ENCODE measurements around the gene FOXK1.

FOXK1 gene

GRCh38 chr7:4766666-4767519 lies 84.8 kb downstream of the FOXK1 start:
- no peak for DNase-seq

GRCh38 chr7:4768597-4769569 lies 86.8 kb downstream of the FOXK1 start:
- DNase-seq: no peak

DNA sequence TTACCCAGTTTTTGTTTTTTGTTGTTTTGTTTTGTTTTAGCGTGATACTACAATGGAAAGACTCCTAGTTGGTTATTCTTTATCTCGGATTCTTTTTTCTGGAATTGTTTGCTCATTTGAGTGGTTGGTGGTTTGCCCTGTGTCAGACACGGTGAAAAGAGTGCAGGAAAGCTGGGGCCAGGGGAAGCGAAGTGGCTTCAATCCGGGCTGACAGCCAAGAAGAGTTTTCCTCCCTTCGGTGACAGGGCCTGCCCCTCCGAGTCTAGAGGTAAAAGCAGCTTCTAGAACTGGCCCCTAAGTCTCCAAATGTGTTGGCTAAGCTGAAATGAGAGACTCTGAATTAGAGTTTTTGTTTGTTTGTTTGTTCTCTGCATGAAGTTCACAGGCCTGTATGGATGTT lies 87.7 kb downstream of the FOXK1 start:
- peak; percentile 6 for DNase-seq

- no peak for DNase-seq
These were observed 88.8 kb downstream of the FOXK1 start for GRCh38 chr7:4770886-4771285.

- DNase-seq: no peak
These were observed 89.6 kb downstream of the FOXK1 start for GRCh38 chr7:4771737-4772136.

DNA sequence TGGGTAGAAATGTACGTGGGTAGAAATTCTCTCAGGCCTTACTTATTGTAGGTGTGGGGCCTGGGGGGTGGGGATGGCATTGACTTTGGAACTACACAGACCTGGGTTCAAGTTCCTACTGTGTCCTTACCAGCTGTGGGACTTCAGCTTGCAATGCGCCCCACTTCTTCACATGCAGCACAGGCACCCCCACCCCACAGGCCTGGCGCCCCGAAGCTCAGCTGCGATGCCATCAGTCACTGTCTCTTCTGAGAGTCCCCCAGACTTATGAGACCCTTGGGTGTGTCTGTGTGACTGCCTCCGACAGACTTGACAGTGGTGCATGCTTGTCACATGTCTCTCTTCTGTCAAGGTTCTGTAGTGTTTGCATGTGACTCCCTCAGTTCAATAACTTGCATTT lies 90.2 kb downstream of the FOXK1 start:
- DNase-seq: no peak

DNA sequence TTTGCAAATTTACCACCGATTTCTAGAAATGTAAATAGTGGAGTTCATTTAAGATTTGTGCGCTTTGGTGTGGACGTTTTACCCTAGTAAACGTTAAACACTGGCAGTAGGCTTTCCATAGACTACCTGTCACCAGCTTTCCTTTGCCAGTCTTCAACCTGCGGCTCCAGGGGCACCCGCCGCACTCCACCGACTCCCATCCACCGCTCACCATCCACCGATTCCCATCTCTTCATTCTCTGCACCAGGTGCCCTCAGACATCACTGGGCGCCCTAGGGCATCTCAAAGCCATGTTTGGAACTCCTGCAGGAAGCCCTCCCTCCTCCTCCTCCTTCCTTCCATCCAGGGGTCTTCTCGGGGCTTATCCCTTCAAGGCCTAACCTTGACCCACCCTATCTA lies 91.9 kb downstream of the FOXK1 start:
- no peak for DNase-seq

GRCh38 chr7:4774658-4775249 lies 92.7 kb downstream of the FOXK1 start:
- no peak for DNase-seq

DNA sequence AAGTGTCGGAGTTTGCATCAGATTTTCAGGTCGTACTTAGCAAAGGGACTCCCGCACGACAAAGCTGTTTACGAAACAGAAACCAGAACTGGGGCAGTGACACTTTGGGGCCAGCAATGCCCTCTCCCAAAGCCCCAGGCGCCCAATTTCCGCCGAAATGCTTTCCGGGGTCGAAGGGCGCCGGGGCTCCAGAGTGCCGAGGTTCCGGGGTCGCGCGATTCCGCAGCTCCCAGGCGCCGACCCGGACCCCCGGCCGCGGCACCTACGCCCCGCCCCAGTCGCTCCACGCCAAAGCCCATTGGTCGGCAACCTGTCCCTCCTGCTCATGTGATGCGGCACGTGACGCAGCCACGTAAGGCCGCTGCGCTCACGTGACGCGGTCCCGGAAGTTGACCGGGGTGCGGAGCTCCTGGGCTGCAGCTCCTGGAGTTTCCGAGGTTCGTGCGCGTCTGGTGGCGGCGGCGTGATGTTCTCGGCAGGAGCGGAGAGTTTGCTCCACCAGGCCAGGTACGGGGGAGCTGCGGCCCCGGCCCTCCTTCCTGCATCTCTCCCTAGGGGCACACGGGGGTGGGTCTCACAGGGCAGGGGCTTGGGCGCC lies 93.3 kb downstream of the FOXK1 start, which contains the start of gene AP5Z1:
Gene AP5Z1, plus strand, starts transcription at position 374 of the 598 bp plus-strand sequence. Its CDS starts 93 bp downstream, at position 467.
- peak; percentile 94 for DNase-seq

GRCh38 chr7:4775848-4776623 lies 93.9 kb downstream of the FOXK1 start:
- DNase-seq: no peak

- DNase-seq: no peak
These were observed 97.0 kb downstream of the FOXK1 start for GRCh38 chr7:4779118-4779517.

- no peak for DNase-seq
These were observed 99.4 kb downstream of the FOXK1 start for GRCh38 chr7:4781366-4782069.

GRCh38 chr7:4782333-4783291 lies 100.5 kb downstream of the FOXK1 start:
- DNase-seq: no peak

- DNase-seq: no peak
These were observed 101.2 kb downstream of the FOXK1 start for GRCh38 chr7:4783292-4783652.

DNA sequence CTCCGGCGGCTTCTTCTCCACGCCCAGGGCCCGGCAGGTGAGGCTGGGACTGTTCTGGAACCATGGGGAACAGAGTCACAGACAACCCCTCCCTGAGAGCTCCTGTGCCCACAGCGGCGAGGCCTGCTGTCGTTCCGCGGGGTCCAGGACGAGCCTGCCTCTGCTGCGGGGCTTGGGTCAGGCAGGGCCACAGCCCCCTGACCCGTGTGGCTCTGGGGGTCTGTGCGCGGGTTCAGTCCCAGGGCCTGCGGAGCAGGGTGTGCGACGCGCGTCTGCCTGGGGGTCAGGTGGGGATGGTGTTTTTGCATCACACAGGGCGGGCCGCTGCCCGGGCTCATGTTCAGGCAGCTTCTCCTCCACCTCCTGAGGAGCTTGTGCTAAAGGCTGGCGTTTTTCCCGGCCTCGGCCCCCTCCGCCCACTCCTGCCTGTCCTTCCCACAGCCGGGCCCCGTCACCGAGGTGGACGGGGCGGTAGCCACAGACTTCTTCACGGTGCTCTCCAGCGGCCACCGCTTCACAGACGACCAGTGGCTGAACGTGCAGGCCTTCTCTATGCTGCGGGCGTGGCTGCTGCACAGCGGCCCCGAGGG lies 101.8 kb downstream of the FOXK1 start:
- no peak for DNase-seq

- DNase-seq: no peak
These were observed 102.7 kb downstream of the FOXK1 start for GRCh38 chr7:4784799-4785198.

- DNase-seq: no peak
These were observed 103.3 kb downstream of the FOXK1 start for GRCh38 chr7:4785371-4785770.

GRCh38 chr7:4786015-4786414 lies 103.9 kb downstream of the FOXK1 start:
- no peak for DNase-seq

- DNase-seq: no peak
These were observed 105.4 kb downstream of the FOXK1 start for GRCh38 chr7:4787541-4787940.
